Adipose tissue (tissue), 3 donors: Measurements from ENCODE around the gene SLC13A4. TPM values are rescaled to one million over a fixed set of nuclear protein-coding genes. Genes with fewer than 3 reads are reported as not detected.

ENCODE experiments used
- H3K27ac ChIP-seq: one replicate; pipeline ENCODE4 v1.5.1; 2013; ENCODE audit warnings: low read depth, low read length
- WGBS, 3 donors: extraction: QIAGEN DNeasy Blood & Tissue Kit; methylation state at CpG; one replicate each; pipeline ENCODE4 v1.1.7; 2013; 5-methylcytosine and 5-hydroxymethylcytosine counted together
- polyA plus RNA-seq, 3 donors: library from polyadenylated mRNA; stranded (reverse); fragments of 200-250 nt; gene quantifications; one replicate each; pipeline ENCODE4 v1.2.3, GENCODE V29; 2013
- donor health status: healthy with polysubstance abuse.
- donor health status: Bipolar disorder and iron deficiency.
- donor health status: healthy.

Gene SLC13A4
- polyA plus RNA-seq, 3 donors = 0.01 to 0.06 TPM; not detected in 1

DNA sequence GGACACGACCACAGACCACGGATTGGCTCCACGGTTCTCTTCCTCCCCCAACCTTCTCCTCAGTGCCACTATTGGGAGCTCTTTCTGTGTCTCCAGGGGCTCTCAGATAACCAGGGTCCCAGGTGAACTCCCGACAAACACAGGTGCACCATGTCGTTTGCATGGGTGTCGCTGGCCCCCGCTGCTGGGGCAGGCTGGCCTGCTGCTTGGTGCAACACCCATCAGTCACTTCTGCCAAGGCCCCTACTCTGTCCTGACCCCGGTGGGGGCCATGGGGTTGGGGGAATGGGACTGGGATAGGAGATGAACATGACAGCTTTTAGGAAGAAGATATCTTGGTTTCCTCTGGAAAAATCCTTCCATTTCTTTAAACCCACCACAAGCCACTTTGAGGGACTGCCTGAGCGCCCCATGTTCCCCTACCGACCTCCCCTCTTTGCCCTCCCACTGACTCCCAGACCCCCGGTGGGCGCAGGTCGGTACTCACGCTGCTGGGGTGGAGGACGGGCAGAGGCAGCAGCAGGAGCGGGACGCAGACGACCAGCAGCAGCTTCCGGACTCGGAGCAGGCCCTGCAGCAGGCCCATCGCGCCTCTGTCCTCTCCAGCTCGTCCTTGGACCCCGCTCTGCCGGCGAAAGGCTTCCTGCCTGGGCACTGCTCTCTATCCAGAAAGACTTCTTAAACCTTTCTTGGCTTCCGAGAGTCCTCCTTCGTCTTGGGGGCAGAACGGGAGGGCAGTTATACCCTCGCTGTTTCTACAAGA lies 894 bp downstream of the SLC13A4 start:
- WGBS, 3 donors = 81 to 92% (median 92%) methylated on average over 24 to 30 of the region's 30 CpGs
- no peak overlapping the region for H3K27ac ChIP-seq

DNA sequence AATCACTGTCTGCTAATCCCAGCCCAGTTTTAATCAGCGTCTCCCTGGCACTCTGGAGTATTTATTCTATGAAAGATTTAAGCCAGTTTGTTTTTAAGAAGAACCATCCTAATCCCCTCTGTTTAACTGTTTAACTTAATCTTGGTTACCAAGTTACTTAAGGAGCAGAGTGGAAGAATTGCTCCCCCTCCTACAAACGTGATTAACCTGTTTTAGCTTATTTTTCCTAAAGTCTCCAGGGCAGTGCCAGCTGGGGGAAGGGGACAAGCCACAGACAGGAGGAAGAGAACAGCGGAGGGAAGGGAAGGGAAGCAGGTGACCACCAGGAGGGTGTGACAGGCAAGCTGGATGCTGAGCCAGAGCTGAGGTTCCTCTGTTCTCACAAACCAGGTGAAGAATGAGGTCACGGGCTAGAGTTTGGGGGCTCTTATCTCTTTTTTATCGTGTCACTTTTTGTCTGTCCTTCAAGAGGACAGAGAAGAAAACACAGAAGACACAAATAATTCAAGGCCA lies 1.7 kb downstream of the SLC13A4 start:
- no peak overlapping the region for H3K27ac ChIP-seq
- WGBS, 3 donors = 33 to 59% (median 48%) methylated on average over 5 of the region's 5 CpGs

DNA sequence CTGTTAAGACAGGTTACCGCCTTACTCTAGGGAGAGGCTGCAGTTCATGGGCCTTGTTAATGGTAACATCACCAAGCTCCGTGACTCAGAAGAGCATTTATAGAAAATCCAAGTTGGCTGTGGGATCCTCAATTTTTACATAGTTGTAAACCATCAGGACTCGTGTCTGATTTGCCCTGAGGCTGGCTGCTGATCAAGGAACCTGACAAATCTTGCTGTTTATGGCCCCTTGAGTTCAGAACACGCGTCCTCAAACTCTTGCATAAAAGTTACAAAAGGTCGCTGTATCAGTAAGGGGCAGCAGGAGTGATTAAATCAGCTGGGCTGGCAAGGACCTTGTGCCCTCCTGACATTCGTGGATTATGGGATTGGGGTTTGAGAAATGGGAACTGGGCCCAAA lies 4.6 kb downstream of the SLC13A4 start:
- 84 to 91% (median 87%) methylated on average over 7 of the region's 7 CpGs for WGBS, 3 donors
- H3K27ac ChIP-seq = no peak overlapping the region

DNA sequence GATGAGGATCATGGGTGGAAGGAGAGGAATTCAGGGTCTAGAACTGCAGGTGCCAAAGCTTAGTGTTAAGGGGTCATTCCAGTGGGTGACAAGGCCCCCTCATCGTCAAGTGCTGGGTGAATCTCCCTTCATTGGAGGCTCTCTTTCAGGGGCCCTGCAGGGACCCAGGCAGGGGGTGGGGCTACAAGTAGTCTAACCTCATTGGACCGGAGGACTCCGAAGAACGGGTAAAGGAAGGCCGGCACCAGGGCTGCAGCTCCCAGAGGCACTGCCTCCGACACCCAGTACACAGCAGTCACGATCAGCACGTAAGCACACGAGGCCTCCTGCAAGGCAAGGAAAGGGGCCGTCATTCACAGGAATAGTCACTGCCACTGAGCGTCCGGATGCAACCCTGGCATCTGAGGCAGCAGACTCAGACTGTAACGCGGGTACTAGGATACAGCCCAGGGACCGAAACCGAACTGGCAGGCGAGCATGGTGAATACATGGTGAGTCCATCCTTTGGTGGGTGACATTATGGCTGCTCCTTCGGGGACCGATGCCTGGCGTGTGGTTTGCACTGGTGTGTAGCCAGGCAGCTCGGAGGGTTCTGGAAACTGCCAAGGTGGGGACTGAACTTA lies 6.7 kb downstream of the SLC13A4 start:
- WGBS, 3 donors = 89 to 95% (median 92%) methylated on average over 21 of the region's 21 CpGs
- no peak overlapping the region for H3K27ac ChIP-seq

DNA sequence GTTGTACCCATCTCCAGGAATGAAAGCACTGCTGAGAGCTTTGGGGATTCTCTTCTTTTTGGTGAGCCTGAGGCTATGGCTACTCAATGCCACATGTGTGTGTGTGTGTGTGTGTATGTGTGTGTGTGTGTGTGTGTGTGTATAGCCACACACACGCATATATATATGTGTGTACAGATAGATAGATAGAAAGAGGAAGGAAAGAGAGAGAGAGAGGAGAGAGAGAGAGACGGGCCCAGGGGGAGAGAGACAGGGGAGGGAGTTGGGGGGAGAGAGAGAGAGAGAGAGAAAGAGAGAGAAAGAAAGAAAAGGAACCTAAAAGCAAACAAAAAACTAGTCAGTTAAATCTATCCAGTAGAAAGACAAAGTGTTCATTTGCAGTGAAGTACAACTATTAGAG lies 8.3 kb downstream of the SLC13A4 start:
- 23 to 26% (median 24%) methylated on average over 2 of the region's 2 CpGs for WGBS, 3 donors
- H3K27ac ChIP-seq = no peak overlapping the region

DNA sequence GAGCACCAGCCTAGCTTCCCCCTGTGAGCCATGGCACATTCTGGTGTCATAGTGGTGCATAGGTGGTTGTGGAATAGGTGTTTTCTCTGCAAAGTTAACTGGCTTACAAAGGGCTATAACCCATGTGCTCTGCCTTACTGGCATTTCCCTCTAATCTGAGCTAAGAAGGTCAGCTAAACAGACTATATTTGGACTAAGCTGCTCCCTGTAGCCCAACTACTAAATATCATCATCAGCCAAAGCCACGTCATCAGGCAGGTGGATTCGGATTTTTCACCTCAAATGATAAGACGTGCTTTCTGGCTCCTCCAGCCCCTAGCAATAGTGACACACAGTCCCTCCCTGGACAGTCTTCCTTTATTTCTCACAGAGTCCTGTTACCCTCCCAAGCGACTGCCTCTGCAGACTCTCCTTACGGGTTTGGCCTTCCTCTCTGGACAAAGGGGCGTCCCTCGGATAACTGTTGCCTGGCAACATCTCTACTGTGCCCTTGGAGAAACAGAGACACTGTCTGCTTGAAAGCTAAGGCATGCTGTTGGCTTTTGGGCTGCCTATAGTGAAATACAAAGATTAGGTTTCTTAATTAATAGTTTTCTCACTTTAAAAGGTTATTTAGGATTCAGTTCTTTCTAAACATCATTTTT lies 9.1 kb downstream of the SLC13A4 start:
- 43 to 71% (median 71%) methylated on average over 7 of the region's 7 CpGs for WGBS, 3 donors

DNA sequence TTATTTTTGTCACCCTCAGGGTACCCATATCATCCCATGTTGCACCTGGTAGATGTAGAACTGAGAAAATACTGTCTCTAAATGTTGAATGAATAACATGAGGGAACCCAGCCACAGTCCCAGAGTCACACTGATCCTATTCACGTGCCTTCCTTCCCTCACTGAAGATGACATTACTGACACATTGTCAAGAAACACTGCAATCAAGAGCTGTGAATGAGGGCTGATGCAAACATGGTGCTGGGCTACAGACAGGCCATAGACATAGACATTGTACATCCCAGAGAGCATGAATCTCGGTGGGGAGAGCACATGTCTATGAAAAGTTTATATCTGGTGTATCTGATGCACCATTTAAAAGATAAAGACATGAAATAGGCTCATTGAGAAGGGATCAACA lies 9.8 kb downstream of the SLC13A4 start:
- 69 to 87% (median 81%) methylated on average over 2 of the region's 2 CpGs for WGBS, 3 donors
- no peak overlapping the region for H3K27ac ChIP-seq

More for the DNA sequence above, 9.1 kb downstream of the SLC13A4 start:
- no peak overlapping the region for H3K27ac ChIP-seq

DNA sequence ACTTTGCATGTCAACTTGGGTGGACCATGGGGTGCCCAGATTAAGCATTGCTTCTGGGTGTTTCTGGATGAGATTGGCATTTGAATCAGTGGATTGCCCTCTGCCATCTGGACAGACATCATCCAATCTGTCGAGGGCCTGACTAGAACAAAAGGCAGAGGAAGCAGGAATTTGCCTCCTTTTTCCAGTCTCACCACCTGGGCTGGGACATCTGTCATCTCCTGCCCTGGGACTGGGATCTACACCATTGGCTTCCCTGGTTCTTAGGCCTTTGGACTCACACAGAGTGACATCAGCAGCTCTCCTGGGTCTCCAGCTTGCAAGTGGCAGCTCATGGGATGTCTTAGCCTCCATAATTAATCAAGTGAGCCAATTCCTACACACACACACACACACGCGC lies 10.3 kb downstream of the SLC13A4 start:
- no peak overlapping the region for H3K27ac ChIP-seq
- 86 to 91% (median 86%) methylated on average over 3 of the region's 3 CpGs for WGBS, 3 donors

DNA sequence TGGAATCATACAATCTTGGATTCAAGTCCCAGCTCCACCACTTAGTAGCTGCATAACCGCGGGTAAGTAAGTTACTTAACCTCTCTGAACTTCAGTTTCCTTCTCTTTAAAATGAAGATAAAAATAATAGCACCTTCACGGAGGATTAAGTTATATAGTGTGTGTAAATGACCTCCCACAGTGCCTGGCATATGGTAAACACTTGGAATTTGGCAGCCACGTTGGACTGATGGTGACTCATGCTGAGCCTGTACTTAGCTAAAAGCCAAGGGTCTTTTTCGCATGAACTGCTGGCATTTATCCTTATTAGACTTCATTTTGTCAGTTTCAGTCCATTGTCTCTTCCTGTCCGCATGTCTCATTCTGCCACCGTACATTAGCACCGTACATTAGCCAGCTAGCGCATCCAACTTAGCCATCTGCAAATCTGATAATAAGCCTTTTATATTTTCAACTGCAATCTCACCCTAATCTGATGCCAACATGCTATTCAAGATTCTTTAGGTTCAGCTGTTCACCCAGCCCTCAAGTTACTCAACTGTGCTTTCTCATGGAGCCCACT lies 11.2 kb downstream of the SLC13A4 start:
- H3K27ac ChIP-seq = no peak overlapping the region
- WGBS, 3 donors = 71 to 75% (median 75%) methylated on average over 9 of the region's 9 CpGs

DNA sequence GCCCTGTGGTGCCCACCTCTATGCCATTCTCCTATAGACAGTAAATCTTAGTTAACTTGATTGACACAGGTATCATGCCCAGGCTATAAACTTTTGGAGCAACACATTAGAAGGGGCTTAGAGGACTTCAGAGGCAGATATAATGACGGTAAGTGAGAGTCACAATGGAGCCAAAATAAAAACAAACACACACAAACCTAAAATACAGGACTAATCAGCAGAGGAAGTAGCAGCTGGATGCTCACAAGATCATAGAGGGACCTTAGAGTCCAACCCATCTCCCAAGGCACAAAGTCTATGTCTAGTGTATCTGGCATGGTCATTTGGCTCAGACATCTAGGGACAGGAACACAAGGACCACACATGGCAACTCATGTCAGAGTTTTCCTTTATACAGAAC lies 12.3 kb downstream of the SLC13A4 start:
- WGBS, 3 donors = 82 to 88% (median 85%) methylated on average over 1 of the region's 1 CpG
- no peak overlapping the region for H3K27ac ChIP-seq

DNA sequence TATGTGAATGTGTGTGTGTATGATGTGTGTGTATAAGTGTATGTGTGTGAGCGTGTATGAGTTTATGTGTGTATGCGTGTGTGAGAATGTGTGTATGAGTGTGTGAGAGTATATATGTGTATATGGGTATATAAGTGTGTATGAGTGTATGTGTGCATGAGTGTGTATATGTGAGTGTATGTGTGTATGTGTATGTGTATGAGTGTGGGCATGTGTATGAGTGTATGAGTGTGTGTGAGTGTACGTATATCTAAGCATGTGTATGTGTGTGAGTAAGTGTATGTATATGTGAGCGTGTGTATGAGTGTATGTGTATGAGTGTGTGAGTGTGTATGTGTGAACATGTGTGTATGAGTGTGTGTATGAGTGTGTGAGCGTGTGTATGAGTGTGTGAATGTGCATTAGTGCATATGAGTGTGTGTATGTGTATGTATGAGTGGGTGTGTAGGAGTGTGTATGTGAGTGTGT lies 12.9 kb downstream of the SLC13A4 start:
- no peak overlapping the region for H3K27ac ChIP-seq
- WGBS, 3 donors = 92 to 98% (median 96%) methylated on average over 5 of the region's 5 CpGs

DNA sequence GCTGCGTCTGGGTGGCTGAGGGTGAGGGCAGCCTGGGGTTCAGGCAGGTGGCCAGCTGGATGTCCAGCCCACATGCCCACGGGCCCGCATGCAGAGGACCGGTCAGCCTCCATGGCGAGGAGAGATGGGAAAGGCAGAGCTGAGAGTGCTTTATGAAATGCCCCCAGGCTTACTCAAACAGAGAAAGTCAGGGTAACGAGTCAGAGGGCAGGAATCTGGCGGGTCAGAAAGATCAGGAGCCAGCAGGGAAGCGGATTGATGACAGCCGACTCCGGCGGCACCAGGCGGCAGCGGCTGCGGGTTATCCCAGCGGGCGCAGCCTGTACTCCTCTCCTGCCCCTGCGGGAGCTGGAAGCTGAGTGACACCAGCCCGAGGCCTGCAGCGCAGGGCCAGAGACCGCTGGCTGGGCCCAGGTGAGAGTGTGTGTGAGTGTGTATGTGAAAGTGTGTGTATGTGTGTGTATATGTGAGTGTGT lies 13.4 kb downstream of the SLC13A4 start:
- WGBS, 3 donors = 80 to 90% (median 89%) methylated on average over 20 of the region's 20 CpGs
- H3K27ac ChIP-seq = no peak overlapping the region

DNA sequence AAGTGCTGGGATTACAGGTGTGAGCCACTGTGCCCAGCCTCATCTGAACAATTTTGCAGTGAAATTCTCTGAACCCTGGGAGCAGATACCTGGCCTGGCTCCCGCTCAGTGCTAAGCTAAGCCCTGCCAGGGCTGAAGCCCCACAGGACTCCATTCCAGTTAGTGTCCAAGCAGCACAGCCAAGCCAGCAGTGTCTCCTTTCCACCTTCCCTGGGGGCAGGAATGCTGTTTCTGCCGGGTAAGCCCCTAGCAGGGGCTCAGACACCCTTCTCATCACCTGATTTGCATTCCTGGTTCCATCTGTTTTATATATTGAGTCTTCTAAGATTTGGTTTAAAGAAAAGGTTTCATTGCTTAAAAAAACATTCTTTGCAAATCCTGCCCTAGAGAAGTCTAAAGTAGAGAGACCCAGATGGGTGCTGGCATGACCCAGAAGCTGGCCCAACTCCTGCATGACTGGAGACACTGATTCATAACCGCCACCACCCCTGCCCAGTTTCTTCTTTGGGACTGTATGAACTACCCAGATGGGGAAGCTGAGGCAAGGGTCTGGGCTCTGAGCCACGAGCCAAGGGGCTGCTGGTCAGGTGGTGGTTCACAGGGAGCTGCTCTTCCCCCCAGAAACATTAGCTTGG lies 14.0 kb downstream of the SLC13A4 start:
- 75 to 80% (median 78%) methylated on average over 4 of the region's 4 CpGs for WGBS, 3 donors
- no peak overlapping the region for H3K27ac ChIP-seq

DNA sequence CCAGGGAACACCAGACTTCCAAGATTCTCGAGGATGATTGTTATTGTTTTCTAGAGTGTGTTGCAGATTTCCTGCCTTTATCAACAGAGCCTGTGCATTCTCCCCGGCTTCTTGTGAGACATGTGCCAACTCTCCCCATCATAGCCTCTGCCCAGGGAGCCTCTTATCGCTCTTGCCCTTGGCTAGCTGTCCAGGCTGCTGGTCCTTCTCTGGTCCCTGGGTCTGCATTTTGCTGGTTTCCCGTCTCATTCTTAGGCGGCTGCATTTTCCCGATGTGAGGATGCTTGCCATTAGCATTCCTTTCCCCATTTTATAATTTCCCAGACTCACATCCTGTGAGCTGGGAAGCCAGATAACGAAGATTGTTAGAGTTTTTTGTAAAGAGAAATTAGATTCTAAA lies 15.2 kb downstream of the SLC13A4 start:
- 49 to 61% (median 50%) methylated on average over 7 of the region's 7 CpGs for WGBS, 3 donors
- H3K27ac ChIP-seq = no peak overlapping the region

DNA sequence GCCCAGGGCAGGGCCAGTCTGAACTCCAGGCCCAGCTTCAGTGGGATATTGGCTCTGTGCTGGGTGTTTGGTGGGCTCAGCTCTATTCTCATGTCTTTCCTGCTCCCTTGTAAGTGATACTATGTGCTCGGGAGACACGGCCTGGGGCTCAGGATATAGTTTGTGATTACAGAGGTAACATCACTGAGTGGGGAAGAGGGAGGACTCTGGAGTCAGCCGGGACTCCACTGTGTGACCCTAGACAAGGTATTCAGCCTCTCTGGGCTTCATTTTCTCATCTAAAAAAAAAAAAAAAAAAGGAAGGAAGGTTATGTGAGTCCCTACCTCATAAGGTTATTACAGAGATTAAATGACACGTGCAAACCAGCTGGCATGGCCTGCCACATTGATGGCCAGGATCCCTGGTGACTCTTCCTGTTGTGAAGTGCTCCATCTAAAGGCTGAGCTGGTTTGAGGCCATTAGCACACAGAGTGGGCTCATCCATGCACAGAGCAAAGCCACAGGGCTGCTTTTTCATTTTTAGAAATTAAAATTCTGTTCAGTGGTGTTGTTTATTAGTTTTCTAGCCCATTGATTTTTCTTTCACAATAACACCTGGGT lies 15.7 kb downstream of the SLC13A4 start:
- 65 to 71% (median 69%) methylated on average over 4 of the region's 4 CpGs for WGBS, 3 donors

DNA sequence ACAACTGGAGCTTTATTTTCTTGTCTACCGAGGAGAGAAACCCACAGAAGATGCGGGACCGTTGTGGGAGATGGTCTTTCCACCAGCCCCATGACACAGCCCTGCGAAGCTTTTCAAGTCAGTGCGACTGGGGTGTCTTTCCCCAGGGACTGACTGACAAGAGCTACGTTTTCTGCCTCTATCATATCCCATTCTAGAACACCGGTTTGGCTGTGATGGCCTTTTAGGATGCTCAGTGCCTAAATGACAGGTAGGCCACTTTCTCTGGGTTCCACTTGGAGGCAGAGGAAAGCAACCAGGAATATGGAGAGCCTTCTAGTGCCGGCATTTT lies 16.9 kb downstream of the SLC13A4 start:
- WGBS, 3 donors = 54 to 63% (median 62%) methylated on average over 8 of the region's 8 CpGs
- no peak overlapping the region for H3K27ac ChIP-seq

More for the DNA sequence above, 15.7 kb downstream of the SLC13A4 start:
- H3K27ac ChIP-seq = no peak overlapping the region

DNA sequence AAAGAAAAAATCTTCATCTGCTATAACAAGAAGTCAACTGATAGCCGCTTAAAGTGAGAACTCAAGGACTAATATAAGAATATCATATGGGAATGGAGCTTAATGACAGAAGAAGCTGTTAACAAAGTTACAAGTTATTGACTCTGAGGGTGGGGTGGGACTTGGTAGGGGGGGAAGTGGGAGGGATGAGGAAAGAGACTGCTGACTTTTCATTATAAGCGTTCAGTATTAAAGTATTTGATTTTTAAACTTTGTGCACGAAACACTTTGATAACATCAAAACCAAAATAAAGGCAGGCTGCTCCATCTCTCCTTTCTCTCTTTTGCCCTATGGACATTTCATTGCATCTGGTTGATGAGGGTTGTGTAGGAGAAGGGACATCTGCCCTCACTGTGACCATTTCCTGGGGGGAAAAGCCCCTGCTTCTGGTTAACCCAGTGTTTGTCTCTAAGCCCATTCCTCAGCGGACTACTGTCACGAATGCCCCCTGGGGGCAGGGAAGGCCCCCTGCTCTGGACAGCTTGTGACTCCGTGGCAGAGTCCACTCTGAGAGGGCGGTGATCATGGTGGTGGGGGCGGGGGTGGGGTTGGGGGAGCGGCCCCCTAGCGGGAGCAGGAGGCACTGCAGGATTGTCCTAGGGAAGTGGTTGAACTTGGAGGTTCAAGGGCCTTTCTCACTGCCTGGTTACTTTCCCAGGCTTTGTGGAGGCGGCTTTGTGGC lies 17.4 kb downstream of the SLC13A4 start:
- WGBS, 3 donors = 33 to 45% (median 41%) methylated on average over 11 of the region's 11 CpGs

More for the DNA sequence above, 17.4 kb downstream of the SLC13A4 start:
- no peak overlapping the region for H3K27ac ChIP-seq
